Liver (tissue), 9 donors: Measurements from ENCODE around the gene RPL10. TPM values are rescaled to one million over a fixed set of nuclear protein-coding genes. Genes with fewer than 3 reads are reported as not detected.

Experiments
- DNase-seq: peaks from one replicate; pipeline ENCODE4 v3.0.0-alpha.2; 2017; ENCODE audit warnings: low spot score
- H3K27ac ChIP-seq, 2 donors: one replicate each; pipeline ENCODE4 v1.7.0; 2013; ENCODE audit warnings: inconsistent platforms in 2 of 2, low read length in 2 of 2, control low read depth in 1 of 2, low read depth in 1 of 2, mild to moderate bottlenecking in 1 of 2
- H3K27me3 ChIP-seq, 4 donors: one replicate each; pipeline versions ENCODE4 v1.6.1 to v1.7.0; 2013; ENCODE audit warnings: low read length in 3 of 4, inconsistent platforms in 1 of 4, mild to moderate bottlenecking in 1 of 4, moderate library complexity in 1 of 4; ENCODE audit not compliant: control insufficient read depth in 4 of 4, insufficient read depth in 4 of 4
- H3K36me3 ChIP-seq, 4 donors: one replicate each; pipeline versions ENCODE4 v1.6.1 to v1.7.0; 2013; ENCODE audit warnings: low read length in 3 of 4, mild to moderate bottlenecking in 3 of 4, low read depth in 1 of 4, moderate library complexity in 1 of 4; ENCODE audit not compliant: control insufficient read depth in 4 of 4, insufficient read depth in 3 of 4
- H3K4me1 ChIP-seq, 4 donors: one replicate each; pipeline versions ENCODE4 v1.6.1 to v1.7.0; 2013; ENCODE audit warnings: low read length in 3 of 4, mild to moderate bottlenecking in 3 of 4, moderate library complexity in 1 of 4; ENCODE audit not compliant: control insufficient read depth in 4 of 4, insufficient read depth in 4 of 4
- H3K4me3 ChIP-seq, 3 donors: one replicate each; pipeline versions ENCODE4 v1.6.1 to v1.7.0; 2013; ENCODE audit warnings: low read length in 3 of 3, control low read depth in 1 of 3, low read depth in 1 of 3, mild to moderate bottlenecking in 1 of 3
- H3K9ac ChIP-seq, 2 donors: one replicate each; pipeline ENCODE4 v1.7.0; 2013; ENCODE audit warnings: low read length in 2 of 2, mild to moderate bottlenecking in 2 of 2, moderate library complexity in 2 of 2, control low read depth in 1 of 2, low read depth in 1 of 2
- H3K9me3 ChIP-seq, 4 donors: one replicate each; pipeline versions ENCODE4 v1.6.1 to v1.7.0; 2013; ENCODE audit warnings: low read length in 3 of 4; ENCODE audit not compliant: control insufficient read depth in 4 of 4
- ATF3 ChIP-seq: IDR thresholded peaks from 2 replicates; pipeline ENCODE4 v1.6.1; 2016; ENCODE audit warnings: antibody characterized with exemption
- CTCF ChIP-seq: fragments of 150-350 bp; IDR thresholded peaks from 2 replicates; pipeline ENCODE4 v1.5.1; 2017; ENCODE audit warnings: improper control_type of control experiment, low read depth, low read length; ENCODE audit not compliant: missing input control
- EGR1 ChIP-seq, 2 donors: IDR thresholded peaks; 2 replicates each; pipeline ENCODE4 v1.6.1; 2016 to 2018; ENCODE audit warnings: antibody characterized with exemption in 2 of 2, low read depth in 2 of 2
- FOXA1 ChIP-seq: IDR thresholded peaks from 2 replicates; pipeline ENCODE4 v1.6.1; 2016; ENCODE audit warnings: antibody characterized with exemption
- FOXA2 ChIP-seq: IDR thresholded peaks from 2 replicates; pipeline ENCODE4 v1.6.1; 2016; ENCODE audit warnings: antibody characterized with exemption
- GABPA ChIP-seq, 2 donors: IDR thresholded peaks in 1 of 2; conservative IDR thresholded peaks in 1 of 2; 2 replicates each; pipeline ENCODE4 v1.6.1; 2016; ENCODE audit warnings: antibody characterized with exemption in 2 of 2, mild to moderate bottlenecking in 1 of 2, moderate library complexity in 1 of 2
- HNF4A ChIP-seq, 2 donors: conservative IDR thresholded peaks; 2 replicates each; pipeline ENCODE4 v1.6.1; 2016; ENCODE audit warnings: antibody characterized with exemption in 2 of 2, mild to moderate bottlenecking in 2 of 2
- HNF4G ChIP-seq: IDR thresholded peaks from 2 replicates; pipeline ENCODE4 v1.6.1; 2016; ENCODE audit warnings: antibody characterized with exemption
- JUND ChIP-seq, 2 donors: IDR thresholded peaks; 2 replicates each; pipeline ENCODE4 v1.6.1; 2016; ENCODE audit warnings: antibody characterized with exemption in 2 of 2
- MAX ChIP-seq: IDR thresholded peaks from 2 replicates; pipeline ENCODE4 v1.6.1; 2016; ENCODE audit warnings: antibody characterized with exemption
- NR2F2 ChIP-seq: IDR thresholded peaks from 2 replicates; pipeline ENCODE4 v1.6.1; 2016; ENCODE audit warnings: antibody characterized with exemption
- RAD21 ChIP-seq, 2 donors: IDR thresholded peaks; 2 replicates each; pipeline ENCODE4 v1.6.1; 2016; ENCODE audit warnings: antibody characterized with exemption in 2 of 2, mild to moderate bottlenecking in 2 of 2
- REST ChIP-seq: IDR thresholded peaks from 2 replicates; pipeline ENCODE4 v1.6.1; 2016; ENCODE audit warnings: antibody characterized with exemption, mild to moderate bottlenecking
- RXRA ChIP-seq, 2 donors: IDR thresholded peaks; 2 replicates each; pipeline ENCODE4 v1.6.1; 2017 to 2018; ENCODE audit warnings: antibody characterized with exemption in 2 of 2, mild to moderate bottlenecking in 1 of 2
- SP1 ChIP-seq: IDR thresholded peaks from 2 replicates; pipeline ENCODE4 v1.6.1; 2018; ENCODE audit warnings: antibody characterized with exemption, mild to moderate bottlenecking
- TAF1 ChIP-seq: conservative IDR thresholded peaks from 2 replicates; pipeline ENCODE4 v1.6.1; 2016; ENCODE audit warnings: antibody characterized with exemption, mild to moderate bottlenecking
- YY1 ChIP-seq: IDR thresholded peaks from 2 replicates; pipeline ENCODE4 v1.6.1; 2016; ENCODE audit warnings: antibody characterized with exemption, mild to moderate bottlenecking
- ZBTB33 ChIP-seq: IDR thresholded peaks from 2 replicates; pipeline ENCODE4 v1.6.1; 2016; ENCODE audit warnings: antibody characterized with exemption
- WGBS: extraction: QIAGEN DNeasy Blood & Tissue Kit; methylation state at CpG from one replicate; pipeline ENCODE4 v1.1.7; 2013; 5-methylcytosine and 5-hydroxymethylcytosine counted together
- polyA plus RNA-seq, 2 donors: library from polyadenylated mRNA; stranded (reverse) in 1 of 2; unstranded in 1 of 2; fragments of 200-250 nt in 1 of 2; fragments of >200 nt in 1 of 2; fragmentation: Nextera tagmentation in 1 of 2; extraction: Ambion mirVana in 1 of 2; gene quantifications; one replicate each; pipeline versions ENCODE4 v1.2.1 to v1.2.3, GENCODE V29; 2013 to 2015
- total RNA-seq, 2 donors: library from RNA; depleted of rRNA; stranded (reverse); fragments of >200 nt; gene quantifications; one replicate each; pipeline ENCODE4 v1.2.3, GENCODE V29; 2014
- donor health status: healthy.
- donor health status: healthy.
- donor health status: healthy.
- donor health status: healthy.
- donor health status: healthy.

RPL10 gene
- total and polyA plus RNA-seq, 4 donors = 446 to 1,644 (median 1,423) TPM

GRCh38 chrX:154436983-154437752, 39.0 kb downstream of the RPL10 start, which contains the start of gene GDI1 (continued):
- no peak for TF ChIP-seq REST

- H3K4me1 ChIP-seq = peaks cover 10 to 18% (median 14%) of the 10 kb centered on the region in 4 donors
- H3K36me3 ChIP-seq = peaks cover 0 to 13% (median 5%) of the 10 kb centered on the region in 4 donors
- 78% methylated on average over 28 of the region's 28 CpGs for WGBS
- TF ChIP-seq YY1 (no peak), GABPA (IDR thresholded peaks at IDR 0.05 in 1 of 2, conservative IDR thresholded peaks at IDR 0.05 in 1 of 2) (no peak), EGR1 (IDR thresholded peaks at IDR 0.05; ENCODE audit: low read depth in 2 of 2) (no peak), NR2F2 (no peak), HNF4G (no peak), REST (no peak), CTCF (no peak), ATF3 (no peak), RXRA (IDR thresholded peaks at IDR 0.05) (no peak), FOXA1 (no peak), SP1 (no peak), MAX (no peak), ZBTB33 (no peak), RAD21 (IDR thresholded peaks at IDR 0.05) (no peak), JUND (IDR thresholded peaks at IDR 0.05) (no peak), FOXA2 (no peak), HNF4A (conservative IDR thresholded peaks at IDR 0.05) (no peak), TAF1 (no peak)
- H3K4me3 ChIP-seq = peak overlapping the region; percentile 50 to 75 (median 75)
- H3K9me3 ChIP-seq = no peaks in the 10 kb centered on the region
- DNase-seq = no peak
- no peak overlapping the region for H3K9ac ChIP-seq
- no peaks in the 10 kb centered on the region for H3K27me3 ChIP-seq
- H3K27ac ChIP-seq = no peak overlapping the region
Observed at GRCh38 chrX:154437971-154438893, 40.1 kb downstream of the RPL10 start.
